IPS-NIHi11 (cell line): ENCODE data around the gene TULP4.
"Not testable (repeated sequence)": the region's sequence is repeated elsewhere in the genome, so short reads cannot be mapped to it uniquely, and the experiment has no call there.

Source experiments
- DNase-seq: peaks from one replicate; pipeline ENCODE4 v3.0.0; 2012; ENCODE audit warnings: mixed read lengths, low spot score

The TULP4 gene

DNA sequence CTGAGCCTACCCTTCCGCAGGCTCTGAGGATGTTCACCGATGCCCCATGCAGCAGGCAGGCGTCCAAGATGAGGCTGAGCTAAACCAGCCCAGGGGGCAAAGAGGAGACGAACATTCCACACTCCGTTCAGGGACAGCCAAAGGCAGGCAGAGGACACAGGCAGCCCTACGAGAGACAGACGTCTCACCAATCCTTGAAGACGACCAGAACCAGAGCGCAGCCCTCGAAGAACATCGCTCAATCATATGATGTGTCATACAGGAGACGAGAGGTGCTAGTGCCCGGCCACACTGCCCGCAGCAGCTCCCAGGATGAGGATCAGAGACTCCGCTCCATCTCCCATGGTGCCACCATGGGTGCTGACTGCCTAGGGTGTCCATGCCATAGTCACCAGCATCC, 212.0 kb downstream of the TULP4 start:
- no peak for DNase-seq

DNA sequence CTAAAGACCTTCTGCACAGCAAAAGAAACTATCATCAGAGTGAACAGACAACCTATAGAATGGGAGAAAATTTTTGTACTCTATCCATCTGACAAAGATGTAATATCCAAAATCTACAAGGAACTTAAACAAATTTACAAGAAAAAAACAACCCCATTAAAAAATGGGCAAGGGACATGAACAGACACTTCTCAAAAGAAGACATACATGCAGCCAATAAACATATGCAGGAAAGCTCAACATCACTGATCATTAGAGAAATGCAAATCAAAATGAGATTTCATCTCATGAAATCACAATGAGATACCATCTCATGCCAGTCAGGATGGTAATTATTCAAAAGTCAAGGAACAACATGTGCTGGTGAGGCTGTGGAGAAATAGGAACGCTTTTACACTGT, 215.6 kb downstream of the TULP4 start:
- not testable (repeated sequence) for DNase-seq

DNA sequence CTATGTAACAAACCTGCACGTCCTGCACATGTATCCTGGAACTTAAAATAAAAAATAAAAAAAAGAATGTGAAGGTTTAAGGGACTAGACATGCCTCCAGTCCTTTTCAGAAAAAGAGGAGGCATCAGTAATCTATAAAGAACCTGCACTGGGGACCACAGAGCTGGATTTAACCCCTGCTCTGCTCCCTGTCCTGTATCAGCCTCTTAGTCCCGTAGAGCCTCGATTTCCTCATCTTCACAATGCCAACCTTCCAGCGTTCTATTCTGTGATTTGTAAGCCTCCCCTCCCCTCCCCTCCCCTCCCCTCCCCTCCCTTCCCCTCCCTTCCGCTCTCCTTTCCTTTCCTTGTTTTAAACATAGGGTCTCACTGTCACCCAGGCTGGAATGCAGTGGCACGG, 216.6 kb downstream of the TULP4 start:
- no peak for DNase-seq

DNA sequence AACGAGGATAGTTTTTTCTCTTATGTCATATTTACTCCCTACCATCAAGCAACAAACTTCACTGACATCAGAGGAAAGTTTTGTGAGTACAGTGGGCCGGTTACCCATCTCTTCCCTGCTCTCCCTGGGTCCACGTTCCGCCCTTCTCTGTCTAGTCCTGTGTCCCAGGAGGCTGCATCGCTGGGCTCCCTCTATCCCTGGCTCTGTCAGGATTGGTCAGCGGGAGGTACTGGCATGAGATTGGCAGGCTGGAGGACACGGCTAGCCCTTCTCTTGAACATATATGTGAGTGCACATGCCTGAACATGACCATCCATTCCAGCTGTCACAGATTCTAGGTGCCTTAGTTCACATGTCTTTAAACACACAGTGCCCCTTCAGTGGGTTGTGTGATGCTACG, 217.4 kb downstream of the TULP4 start:
- no peak for DNase-seq

DNA sequence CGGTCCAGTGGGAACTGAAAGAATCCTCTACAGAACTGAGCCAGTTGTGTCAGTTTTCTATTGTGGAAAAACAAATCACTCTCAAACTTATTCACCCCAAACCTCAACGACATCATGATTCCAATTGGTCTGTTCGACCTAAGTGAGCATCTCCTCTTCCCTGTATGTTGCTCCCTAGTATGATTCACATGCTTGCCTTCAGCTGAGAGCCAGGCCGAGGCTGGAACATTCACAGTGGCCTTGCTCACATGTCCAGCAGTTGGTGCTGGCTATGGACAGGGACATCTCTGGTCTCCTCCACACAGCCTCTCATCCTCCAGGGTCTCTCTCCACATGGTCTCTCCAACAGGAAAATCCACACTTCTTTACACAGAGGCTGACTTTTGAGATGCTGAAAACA, 219.3 kb downstream of the TULP4 start:
- no peak for DNase-seq

DNA sequence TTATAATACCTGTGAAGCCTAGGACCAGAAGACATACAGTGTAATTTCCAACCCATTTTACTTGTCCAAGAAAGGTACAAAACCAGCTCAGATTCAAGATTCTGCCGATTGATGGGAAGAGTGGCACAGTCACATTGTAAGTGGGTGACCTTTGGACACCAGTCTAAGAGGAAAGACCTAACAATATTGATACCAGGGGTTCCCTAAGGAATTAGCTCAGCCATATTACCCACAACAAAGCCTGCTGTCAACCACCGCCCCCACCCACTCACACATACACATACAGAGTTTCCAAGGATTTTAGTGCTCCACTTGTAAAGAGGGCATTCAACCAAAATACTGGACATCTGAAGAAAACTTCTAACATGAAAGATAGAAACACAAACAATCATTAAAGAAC, 219.7 kb downstream of the TULP4 start:
- DNase-seq = no peak

DNA sequence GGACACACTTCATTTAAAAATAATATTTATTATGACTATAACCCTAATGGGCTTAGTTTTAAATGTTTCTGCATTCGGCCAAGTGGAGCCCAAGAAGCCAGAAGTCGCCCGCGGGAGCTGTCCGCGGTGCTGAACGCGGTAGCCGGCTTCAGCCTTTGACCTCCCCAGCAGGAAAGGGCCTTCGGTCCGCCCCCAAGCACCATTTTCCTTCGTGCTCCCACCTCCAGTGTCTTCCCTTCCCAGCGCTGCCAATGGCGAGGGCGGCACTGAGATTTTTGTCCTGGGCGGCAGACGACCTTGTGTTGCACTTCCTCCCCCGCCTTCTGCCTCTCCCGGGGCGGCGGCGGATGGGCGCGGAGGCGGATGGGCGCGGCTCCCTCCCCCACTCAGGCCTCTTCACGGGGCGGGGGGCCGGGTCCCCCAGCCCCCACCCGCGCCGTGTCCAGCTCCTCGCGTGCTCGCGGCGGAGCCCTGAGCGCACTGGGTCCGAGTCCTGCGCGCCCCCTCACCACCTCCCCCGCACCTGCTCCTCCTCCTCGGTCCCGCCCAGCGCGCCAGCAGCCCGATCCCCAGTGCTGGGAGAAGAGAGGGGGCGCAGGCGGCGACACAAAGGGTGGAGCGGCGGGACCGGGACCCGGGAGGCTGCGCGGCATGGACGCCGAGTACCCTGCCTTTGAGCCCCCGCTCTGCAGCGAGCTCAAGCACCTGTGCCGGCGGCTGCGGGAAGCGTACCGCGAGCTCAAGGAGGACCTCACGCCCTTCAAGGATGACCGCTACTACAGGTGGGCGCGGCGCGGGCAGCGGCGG, 224.0 kb downstream of the TULP4 start:
- peak; percentile 89 for DNase-seq

DNA sequence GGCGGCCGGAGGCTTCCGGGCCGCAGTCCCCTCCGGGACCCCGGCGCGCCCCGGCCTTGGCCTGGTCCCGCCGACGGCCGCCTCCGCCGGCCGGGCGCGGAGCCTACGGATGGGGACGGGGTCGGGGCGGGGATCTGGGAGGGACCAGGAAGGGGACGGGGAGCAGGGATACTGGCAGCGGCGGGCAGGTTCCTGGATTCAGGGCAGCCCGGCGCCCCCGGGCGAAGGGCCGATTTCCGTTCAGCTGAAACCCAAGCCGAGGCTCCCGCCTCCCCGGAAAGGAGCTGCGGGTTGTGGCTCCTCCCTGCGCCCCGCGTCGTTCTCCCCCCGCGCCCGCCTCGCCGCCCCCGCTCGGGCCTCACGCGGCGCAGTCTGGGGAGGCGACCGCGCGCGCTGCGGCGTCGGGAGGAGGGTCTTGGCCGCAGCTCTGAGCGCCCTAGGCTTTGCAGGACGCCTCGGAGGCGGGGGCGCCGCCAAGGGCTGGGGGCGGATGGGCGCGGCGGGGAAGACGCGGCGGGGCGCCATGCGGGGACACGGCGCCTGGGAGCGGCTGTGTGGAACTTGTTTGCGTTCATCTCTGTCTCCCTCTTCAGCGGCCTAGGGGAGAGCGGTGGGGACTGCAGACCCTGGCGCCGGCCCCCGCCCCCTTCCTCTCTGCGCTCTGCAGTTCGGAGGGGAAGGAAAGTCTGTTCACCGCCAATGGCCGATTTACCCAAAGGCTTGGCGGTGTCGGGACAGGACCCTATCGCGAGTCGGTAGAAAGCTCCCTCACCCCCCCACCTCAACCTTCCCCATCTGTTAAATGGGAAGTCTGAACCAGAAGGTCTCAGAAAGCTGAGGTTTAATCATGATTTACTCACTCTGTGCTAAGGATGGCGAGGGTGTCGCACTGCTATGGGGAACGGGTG, 224.9 kb downstream of the TULP4 start:
- peak; percentile 84 for DNase-seq

DNA sequence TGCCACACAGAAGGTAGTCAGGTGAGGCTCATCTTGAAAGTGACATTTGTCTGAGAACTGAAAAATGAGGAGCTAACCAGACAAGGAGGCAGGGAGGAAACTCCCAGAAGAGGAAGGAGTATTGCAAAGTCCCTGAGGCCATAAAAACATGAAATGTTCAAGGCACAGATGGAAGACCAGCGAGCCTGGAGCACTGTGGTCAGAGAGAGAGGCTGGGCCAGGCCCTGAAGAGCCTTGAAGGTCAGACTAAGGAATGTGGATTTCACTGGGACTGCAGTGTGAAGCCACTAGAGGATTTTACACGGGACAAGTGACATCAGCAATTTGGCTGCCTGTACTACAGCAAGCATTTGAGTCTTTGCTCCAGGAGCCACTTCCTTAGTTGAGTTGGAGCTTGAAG, 226.5 kb downstream of the TULP4 start:
- DNase-seq = no peak

DNA sequence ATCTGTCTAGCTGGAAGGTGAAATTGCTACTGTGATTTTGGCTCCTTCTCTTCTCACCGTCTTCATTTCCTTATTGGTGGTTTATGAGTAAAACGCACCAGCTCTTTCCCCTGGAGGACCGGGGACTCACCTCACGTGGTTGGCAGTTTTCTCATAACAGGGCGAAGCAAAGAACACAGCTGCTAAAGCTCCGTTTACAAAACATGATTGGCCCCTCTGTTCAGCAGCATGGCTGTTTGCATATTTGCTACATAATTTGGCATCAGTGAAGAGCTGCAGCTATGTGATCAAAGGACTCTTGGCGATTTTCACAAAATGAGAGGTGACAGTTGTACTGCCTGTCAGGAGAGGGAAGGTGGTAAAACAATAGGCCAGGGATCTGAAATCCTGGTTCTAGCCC, 227.1 kb downstream of the TULP4 start:
- DNase-seq = no peak

DNA sequence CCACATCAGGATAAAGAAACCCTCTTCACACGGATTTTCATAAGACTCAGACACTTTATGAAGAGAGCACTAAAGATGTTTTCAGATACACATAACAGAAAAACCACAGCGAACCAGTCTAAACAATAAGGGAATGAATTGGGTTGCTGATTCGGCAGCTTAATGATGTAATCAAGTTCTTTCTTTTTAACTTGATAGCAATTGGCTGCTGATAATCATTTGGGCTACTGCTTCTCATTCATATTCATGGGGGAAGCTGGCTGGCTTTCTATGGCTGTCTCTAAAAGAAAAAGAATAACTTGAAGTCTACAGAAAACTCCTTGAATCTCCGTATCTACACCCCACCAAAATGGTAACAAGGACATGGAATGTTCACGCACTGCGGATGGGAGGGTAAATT, 227.6 kb downstream of the TULP4 start:
- DNase-seq = no peak

DNA sequence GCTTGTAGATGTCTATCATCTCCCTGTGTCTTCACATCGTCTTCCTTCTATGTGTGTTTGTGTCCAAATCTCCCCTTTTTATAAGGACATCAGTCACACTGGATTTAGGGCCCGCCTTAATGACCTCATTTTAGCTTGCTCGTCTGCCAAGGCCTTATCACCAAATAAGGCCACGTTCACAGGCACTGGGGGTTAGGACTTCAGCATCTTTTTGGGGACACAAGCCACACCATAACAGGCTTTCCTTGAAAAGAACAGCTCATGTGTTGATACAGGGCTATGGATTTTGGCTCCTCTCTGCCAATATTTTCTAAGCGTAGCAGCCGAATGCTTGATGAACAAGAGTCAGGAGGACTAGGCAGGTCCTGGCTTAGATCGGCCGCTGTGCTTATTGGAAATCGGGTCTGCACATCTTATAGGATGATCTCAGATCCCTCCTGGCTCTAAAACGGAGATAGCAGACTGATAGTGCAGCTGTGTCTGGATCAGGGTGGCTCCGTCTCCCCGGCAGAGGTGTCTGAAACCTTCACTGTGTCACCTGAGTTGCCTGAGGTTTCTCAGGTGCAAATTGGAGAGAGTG, 231.4 kb downstream of the TULP4 start:
- no peak for DNase-seq

DNA sequence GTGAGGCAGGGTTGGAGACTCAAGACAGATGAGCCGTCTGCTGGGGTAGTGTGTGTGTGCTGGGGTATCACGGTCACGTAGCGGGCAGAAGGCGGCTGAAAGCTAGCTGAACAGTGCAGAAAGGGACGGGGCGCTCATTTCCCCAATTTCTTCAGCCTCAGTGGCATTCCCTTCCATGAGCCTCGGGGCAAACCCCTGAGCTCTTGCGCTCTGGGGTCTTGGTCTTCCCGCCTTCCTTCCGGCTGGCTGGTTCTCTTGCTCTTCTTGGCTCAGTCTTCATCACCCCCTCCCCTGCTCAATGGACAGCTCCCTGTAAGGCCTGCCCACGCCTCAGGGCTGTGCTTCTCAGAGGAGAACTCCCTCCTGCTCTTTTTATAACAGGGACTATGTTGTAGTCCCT, 232.2 kb downstream of the TULP4 start:
- no peak for DNase-seq

DNA sequence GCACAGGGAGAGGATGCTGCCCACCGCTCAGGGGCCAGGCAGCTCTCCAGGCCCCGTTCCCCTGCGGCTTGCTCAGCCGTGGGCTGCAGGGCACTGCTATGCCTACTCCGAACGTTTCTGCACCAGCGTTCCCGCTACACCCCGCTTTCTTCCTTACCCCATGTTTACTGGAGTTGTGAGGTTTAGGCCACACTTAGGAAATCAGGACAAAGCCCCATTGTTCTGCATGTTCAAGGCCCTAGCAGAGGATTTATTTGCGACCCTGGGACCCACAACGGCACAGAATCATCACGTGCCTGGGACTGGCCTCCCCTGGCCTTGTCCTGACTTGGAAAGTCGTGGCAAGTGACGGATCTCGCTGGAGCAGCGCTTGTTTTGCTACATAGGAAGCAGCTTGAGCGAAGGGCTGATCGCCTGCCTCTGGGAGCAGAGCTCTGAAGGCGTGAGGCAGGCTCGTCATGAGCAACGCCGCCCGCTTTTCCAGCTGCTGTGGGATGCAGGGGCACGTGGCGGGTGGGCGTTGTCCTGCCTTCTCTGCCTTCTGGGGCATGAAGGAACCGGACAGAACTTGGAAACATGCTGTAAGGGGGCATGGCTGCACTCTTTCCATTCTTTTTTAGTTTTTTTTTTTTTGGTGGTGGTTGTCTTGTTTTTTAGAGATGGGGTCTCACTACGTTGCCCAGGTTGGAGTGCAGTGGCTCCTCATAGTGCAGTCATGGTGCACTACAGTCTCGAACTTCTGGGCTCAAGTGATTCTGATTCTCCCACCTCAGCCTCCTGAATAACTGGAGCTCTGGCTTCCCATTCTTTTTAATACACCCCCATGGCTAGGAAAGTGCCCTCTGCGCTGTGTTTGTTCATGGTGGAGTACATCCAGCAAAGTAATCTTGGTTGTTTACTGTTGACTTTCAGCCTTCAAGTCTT, 233.0 kb downstream of the TULP4 start:
- DNase-seq = no peak

DNA sequence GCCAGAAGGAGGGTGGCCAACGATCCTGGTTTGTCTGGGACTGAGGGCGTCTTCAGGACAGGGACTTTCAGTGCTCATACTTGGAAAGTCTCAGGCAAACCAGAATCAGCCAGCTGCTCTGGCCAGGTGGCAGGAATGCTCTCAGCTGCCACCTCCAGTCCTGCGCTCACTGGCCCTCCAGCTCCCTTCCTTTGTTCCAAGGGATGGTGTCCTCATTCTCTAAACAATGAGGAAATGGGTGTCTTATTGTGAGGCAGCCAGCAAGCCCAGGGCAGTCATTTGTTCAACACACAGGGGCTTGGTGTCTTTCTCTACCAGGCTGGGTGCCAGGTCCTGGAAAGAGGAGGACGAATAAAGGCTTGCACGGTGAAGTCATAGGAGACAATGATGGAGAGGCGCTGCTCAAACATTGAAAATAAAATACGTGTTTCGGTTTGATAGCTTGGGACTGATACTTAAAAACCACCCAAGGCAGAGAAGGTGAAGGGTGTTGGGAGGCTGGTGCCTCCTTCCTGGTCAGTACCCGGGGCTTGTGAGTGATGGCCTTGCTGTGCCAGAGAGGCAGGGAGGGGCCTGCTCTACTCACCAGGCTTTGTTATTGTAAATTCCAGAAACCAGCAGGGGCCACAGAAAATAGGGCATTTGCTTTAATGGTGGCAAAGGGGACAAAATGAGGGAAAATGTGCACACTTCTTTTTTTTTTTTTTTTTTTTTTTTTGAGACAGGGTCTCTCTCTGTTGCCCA, 236.3 kb downstream of the TULP4 start:
- DNase-seq = peak; percentile 52

DNA sequence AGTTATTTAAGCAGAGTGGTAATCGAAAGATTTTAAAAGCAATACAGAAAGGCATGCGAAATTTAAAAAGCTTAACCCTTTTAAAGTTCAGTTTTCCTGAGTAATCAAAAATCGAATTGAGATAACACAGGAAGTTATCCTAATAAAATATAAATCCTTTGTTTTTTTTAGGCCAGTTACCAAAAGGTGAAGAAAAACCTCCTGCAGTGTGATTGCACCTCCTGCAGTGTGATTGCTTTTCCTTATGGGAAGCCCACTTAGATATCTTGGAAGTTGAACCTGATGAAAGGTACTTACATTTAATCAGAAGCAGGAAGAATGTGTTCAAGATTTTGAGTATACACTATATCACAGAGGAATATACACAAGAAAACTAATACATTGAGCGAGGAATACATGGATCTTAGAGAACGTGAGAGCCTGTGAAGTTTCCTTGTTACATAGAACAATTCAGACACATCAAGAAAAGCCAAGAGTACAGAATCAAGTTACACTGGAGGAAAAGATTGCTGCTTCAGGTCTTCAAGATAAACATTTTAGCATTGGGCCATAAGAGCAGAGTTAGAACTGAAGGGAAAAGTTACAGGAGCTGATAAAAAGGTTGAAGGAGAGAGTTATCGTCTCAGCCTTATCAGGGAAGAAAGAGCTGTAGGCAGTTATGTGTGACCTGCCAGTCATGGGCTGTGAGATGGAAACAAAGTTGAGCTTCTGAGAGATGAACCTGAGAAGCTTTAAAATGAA, 240.0 kb downstream of the TULP4 start:
- no peak for DNase-seq

DNA sequence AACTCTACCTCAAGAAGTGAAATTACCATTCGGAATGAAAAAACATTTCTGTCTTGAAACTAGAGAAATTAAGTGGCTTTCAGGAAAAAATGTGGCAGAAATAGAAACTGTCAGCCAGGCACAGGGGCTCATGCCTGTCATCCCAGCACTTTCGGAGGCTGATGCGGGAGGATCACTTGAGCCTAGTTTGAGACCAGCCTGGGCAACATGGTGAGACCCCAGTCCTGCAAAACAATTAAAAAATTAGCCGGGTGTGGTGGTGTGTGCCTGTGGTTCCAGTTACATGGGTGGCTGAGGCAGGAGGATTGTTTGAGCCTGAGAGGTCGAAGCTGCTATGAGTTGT, 240.5 kb downstream of the TULP4 start:
- no peak for DNase-seq

DNA sequence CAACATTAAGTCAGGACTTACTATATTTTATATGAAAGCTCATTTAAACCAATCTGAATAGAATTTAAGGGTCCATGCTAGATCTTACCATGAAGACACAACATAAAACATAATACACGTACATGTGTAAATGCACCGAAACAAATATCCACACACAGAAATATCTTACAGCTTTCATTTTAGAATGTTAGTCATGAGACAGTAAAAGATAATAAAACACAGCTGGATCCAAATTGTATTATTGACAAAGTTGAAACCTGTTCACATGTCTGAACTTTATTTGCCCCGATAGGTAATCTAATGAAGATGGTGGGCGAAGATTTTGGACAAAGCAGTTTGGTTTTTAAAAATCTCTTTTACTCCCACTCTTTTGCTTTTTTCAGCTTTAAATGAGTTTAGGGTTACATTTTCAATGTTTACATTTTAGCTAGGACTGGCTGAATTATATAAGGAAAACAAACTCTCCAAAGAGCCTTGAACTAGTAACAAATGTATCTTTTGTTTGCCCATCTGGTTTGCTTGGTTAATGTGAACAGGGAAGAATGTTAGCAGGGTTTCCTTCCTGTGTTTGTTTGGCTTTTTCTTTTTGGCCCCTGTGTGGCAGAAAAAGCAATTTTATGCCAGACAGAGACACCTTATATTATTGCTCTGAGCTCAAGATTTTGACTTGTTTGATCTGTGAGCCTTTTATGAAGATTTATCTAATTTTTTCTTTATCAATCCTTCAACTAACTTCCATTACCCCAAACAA, 242.5 kb downstream of the TULP4 start:
- DNase-seq = no peak

DNA sequence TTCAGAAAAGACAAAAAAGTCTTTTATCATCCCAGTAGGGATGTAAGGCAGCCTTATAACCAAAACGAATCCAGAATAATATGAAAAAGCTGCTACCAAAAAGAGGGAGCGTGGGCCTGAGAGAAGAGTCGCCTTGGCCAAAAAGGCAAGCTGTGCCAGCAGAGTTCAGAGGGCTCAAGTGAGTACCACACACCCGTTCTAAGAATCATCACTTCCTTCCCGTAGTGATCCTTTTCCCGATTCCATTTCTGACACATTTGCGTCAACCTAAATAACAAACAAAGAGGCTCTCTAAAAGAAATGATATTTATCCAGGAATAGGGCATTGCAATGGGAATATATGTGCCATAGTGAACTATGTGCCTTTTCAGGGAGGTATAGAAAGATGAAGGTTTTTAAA, 243.8 kb downstream of the TULP4 start:
- no peak for DNase-seq

DNA sequence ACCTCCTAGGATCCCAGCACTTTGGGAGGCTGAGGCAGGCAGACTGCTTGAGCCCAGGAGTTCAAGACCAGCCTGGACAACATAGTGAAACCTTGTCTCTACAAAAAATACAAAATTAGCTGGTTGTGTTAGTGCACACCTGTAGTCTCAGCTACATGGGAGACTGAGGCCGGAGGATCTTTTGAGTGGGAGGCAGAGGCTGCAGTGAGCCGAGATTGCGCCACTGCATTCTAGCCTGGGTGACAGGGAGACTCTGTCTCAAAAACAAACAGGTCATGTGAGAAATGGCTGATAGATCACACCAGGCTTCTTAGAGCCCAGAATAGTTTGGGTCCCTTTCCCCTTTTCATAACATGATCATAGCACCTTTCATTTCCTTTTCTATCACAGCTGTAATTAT, 244.8 kb downstream of the TULP4 start:
- not testable (repeated sequence) for DNase-seq
